A549 (cell line): ENCODE measurements around the gene MYH11. TPM values are rescaled to one million over a fixed set of nuclear protein-coding genes. Genes with fewer than 3 reads are reported as not detected.
"Not testable (repeated sequence)": the region's sequence is repeated elsewhere in the genome, so short reads cannot be mapped to it uniquely, and the experiment has no call there.

Experiments used
- ATAC-seq, 2 experiments: fragments of 200-7000 bp in 1 of 2; fragments of >200 bp in 1 of 2; cut with Nextera tagmentation in 1 of 2; cut with Tn5 transposase in 1 of 2; 3 replicates each; pipeline versions ENCODE4 v1.8.0 to v1.9.1; 2018 to 2020; ENCODE audit warnings: mild to moderate bottlenecking in 1 of 2, moderate library complexity in 1 of 2
- CTCF ChIA-PET: fragments of 300-600 bp; sonication (Branson Sonifier 250); formaldehyde crosslinking; extraction: SDS; loops from one replicate; lab custom pipeline; 2021; ENCODE audit warnings: antibody characterized with exemption, inconsistent platforms; lab: Yijun Ruan, JAX
- POLR2A ChIA-PET: fragments of 350-600 bp; formaldehyde crosslinking; extraction: SDS; loops from one replicate; lab custom pipeline; 2021; ENCODE audit warnings: antibody characterized with exemption, inconsistent platforms; lab: Yijun Ruan, JAX
- DNase-seq, 2 experiments: peaks; one replicate each; pipeline versions ENCODE4 v3.0.0 to v3.0.0-alpha.2; 2011 to 2016; ENCODE audit warnings: low read depth in 1 of 2, low spot score in 1 of 2
- FAIRE-seq: peaks from 2 replicates; lab custom pipeline; 2011; peaks lifted over from hg19 to GRCh38; lab: Jason Lieb, UNC
- H3K27ac ChIP-seq, 2 experiments: fragments of >200 bp; sonication (Bioruptor Twin); formaldehyde crosslinking; 3 replicates each; pipeline ENCODE4 v1.5.1; 2016 to 2017
- H3K4me1 ChIP-seq: fragments of >200 bp; sonication (Bioruptor Twin); formaldehyde crosslinking; 3 replicates; pipeline ENCODE4 v1.6.1; 2016
- H3K4me2 ChIP-seq: fragments of >200 bp; sonication (Bioruptor Twin); formaldehyde crosslinking; 3 replicates; pipeline ENCODE4 v1.6.1; 2016
- H3K4me3 ChIP-seq: fragments of >200 bp; sonication (Bioruptor Twin); formaldehyde crosslinking; 3 replicates; pipeline ENCODE4 v1.5.1; 2016
- H3K9me3 ChIP-seq: fragments of >200 bp; sonication (Bioruptor Twin); formaldehyde crosslinking; 3 replicates; pipeline ENCODE4 v1.6.1; 2016
- EHF ChIP-seq: fragments of 250-450 bp; sonication (Bioruptor Pico); IDR thresholded peaks from 2 replicates; pipeline ENCODE4 v1.5.0; 2020; ENCODE audit warnings: mild to moderate bottlenecking
- EP300 ChIP-seq, 2 experiments: fragments of >200 bp; sonication (Bioruptor Twin); formaldehyde crosslinking; IDR thresholded peaks; 2 replicates in 1 of 2; 3 replicates in 1 of 2; pipeline ENCODE4 v1.6.1; 2016 to 2017
- ESRRA ChIP-seq: fragments of 150-350 bp; IDR thresholded peaks from 2 replicates; pipeline ENCODE4 v1.6.1; 2014; ENCODE audit warnings: mild to moderate bottlenecking, low read length, borderline replicate concordance
- FOSL2 ChIP-seq, 2 experiments: fragments of 450-650 bp in 1 of 2; fragments of >200 bp in 1 of 2; sonication (Bioruptor Twin) in 1 of 2; formaldehyde crosslinking; IDR thresholded peaks; 2 replicates each; pipeline versions ENCODE4 v1.5.0 to v1.6.1; 2016 to 2020; ENCODE audit warnings: mild to moderate bottlenecking in 1 of 2, moderate library complexity in 1 of 2
- HOXB13 ChIP-seq: fragments of 250-450 bp; sonication (Bioruptor Pico); IDR thresholded peaks from 2 replicates; pipeline ENCODE4 v1.5.0; 2020; ENCODE audit warnings: low read depth, mild to moderate bottlenecking, moderate library complexity
- JUN ChIP-seq, 2 experiments: fragments of >200 bp; sonication (Bioruptor Twin); formaldehyde crosslinking; IDR thresholded peaks; 2 replicates in 1 of 2; 3 replicates in 1 of 2; pipeline ENCODE4 v1.6.1; 2016 to 2017
- KDM1A ChIP-seq: fragments of 200-600 bp; sonication (generic); IDR thresholded peaks from 2 replicates; pipeline ENCODE4 v1.6.1; 2016; ENCODE audit warnings: low read depth, mild to moderate bottlenecking
- MAZ ChIP-seq: fragments of 150-350 bp; IDR thresholded peaks from 2 replicates; pipeline ENCODE4 v1.6.1; 2014; ENCODE audit warnings: antibody characterized with exemption, low read depth, low read length, borderline replicate concordance
- MYC ChIP-seq: IDR thresholded peaks from 2 replicates; pipeline ENCODE4 v1.6.1; 2012; ENCODE audit warnings: mild to moderate bottlenecking, inconsistent platforms, low read length, improper control_type of control experiment, borderline replicate concordance
- RFX5 ChIP-seq: fragments of 450-650 bp; IDR thresholded peaks from 2 replicates; pipeline ENCODE4 v1.7.1; 2014; ENCODE audit warnings: antibody characterized with exemption, mild to moderate bottlenecking, moderate library complexity
- RNF2 ChIP-seq: fragments of 200-600 bp; sonication (generic); IDR thresholded peaks from 2 replicates; pipeline ENCODE4 v1.6.1; 2016; ENCODE audit warnings: low read depth, mild to moderate bottlenecking, antibody characterized with exemption, moderate library complexity, borderline replicate concordance
- ZC3H11A ChIP-seq: fragments of 450-650 bp; IDR thresholded peaks from 2 replicates; pipeline ENCODE4 v1.6.1; 2014; ENCODE audit warnings: antibody characterized with exemption, mild to moderate bottlenecking
- ZSCAN20 ChIP-seq: fragments of 250-450 bp; sonication (Bioruptor Pico); IDR thresholded peaks from 2 replicates; pipeline ENCODE4 v1.8.0; 2022; ENCODE audit warnings: mild to moderate bottlenecking, moderate library complexity
- WGBS: methylation state at CpG from one replicate; pipeline ENCODE4 v1.1.6; 2017; ENCODE audit errors: missing lambda C conversion rate; 5-methylcytosine and 5-hydroxymethylcytosine counted together
- polyA plus RNA-seq, 4 experiments: library from polyadenylated mRNA; depleted of rRNA in 3 of 4; stranded (reverse); fragments of >200 nt; fragmentation: RNase III in 1 of 4; extraction: RNeasy Plus Mini Kit Qiagen cat#74134 plus additional on column Dnase treatment in 1 of 4; gene quantifications; 2 replicates in 3 of 4; 3 replicates in 1 of 4; pipeline ENCODE4 v1.2.3, GENCODE V29; 2011 to 2017
- TF ChIP-seq, protein P1 (sequence below): fragments of 450-650 bp; IDR thresholded peaks from 2 replicates; pipeline ENCODE4 v1.6.1; 2014; ENCODE audit warnings: antibody characterized with exemption
- TF ChIP-seq, protein P2 (sequence below): IDR thresholded peaks from 2 replicates; pipeline ENCODE4 v1.6.1; 2012; ENCODE audit warnings: low read depth, borderline replicate concordance
- TF ChIP-seq, protein P3 (sequence below): fragments of >200 bp; sonication (Bioruptor Twin); formaldehyde crosslinking; IDR thresholded peaks from 3 replicates; pipeline ENCODE4 v1.6.1; 2016
- TF ChIP-seq, protein P4 (sequence below): fragments of >200 bp; sonication (Bioruptor Twin); formaldehyde crosslinking; IDR thresholded peaks from 3 replicates; pipeline ENCODE4 v1.5.1; 2016

Gene MYH11
- polyA plus RNA-seq, 2 of the 4 experiments (the other 2 are of a cell fraction), result 0.03 to 0.09 TPM

DNA sequence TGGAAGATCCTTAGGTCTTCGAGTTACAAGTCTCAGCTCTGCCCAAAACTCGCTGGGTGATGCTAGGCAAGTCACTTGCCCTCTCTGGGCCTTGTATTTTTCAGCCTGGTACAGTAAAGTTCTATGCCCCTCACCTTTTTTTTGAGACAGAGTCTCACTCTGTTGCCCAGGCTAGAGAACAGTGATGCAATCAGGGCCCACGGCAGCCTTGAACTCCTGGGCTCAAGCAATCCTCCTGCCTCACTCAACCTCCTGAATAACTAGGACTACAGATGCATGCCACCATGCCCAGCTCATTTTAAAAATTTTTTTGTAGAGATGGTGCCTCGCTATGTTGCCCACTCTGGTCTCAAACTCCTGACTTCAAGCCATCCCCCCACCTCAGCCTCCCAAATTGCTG is 3.8 kb downstream of the MYH11 start:
- ATAC-seq, result no peak
- Histone ChIP-seq H3K4me3 (no peak overlapping the region), H3K4me1 (peaks cover 15% of the 10 kb centered on the region; the same call in 1 of the 3 replicates), H3K4me2 (no peak overlapping the region), H3K9me3 (no peaks in the 10 kb centered on the region), H3K27ac (no peak overlapping the region)
- CTCF ChIA-PET, result interaction anchor here (1.6 to 1.8 kb wide), 3 partner anchors 10 to 22 kb away, joined by 3 to 5 read pairs (median 5); no protein-coding TSS in a partner anchor
- TF ChIP-seq, protein P1, sequence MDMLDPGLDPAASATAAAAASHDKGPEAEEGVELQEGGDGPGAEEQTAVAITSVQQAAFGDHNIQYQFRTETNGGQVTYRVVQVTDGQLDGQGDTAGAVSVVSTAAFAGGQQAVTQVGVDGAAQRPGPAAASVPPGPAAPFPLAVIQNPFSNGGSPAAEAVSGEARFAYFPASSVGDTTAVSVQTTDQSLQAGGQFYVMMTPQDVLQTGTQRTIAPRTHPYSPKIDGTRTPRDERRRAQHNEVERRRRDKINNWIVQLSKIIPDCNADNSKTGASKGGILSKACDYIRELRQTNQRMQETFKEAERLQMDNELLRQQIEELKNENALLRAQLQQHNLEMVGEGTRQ, result no peak
- TF ChIP-seq KDM1A, result peak; percentile 40; the same call in 1 of the 2 replicates
- no peak for FAIRE-seq
- DNase-seq, result no peak
- WGBS, result 65% methylated on average over 4 of the region's 4 CpGs
- POLR2A ChIA-PET, result no interaction called here

DNA sequence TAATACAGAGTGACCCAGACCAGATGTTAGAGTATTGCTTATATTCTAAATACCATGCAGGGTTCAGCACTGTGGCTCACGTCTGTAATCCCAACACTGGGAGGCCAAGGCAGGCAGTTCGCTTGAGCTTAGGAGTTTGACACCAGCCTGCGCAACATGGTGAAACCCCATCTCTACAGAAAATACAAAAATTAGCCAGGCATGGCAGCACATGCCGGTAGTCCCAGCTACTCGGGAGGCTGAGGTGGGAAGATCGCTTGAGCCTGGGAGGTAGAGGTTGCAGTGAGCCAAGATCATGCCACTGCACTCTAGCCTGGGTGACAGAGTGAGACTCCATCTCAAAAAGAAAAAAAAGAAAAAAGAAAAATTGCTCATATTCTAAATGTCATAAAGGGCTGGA is 6.3 kb downstream of the MYH11 start:
- H3K4me1 ChIP-seq, POLR2A ChIA-PET, H3K27ac ChIP-seq, H3K9me3 ChIP-seq, H3K4me2 ChIP-seq, H3K4me3 ChIP-seq, FAIRE-seq, DNase-seq, ATAC-seq: not testable (repeated sequence)
- WGBS, result 91% methylated on average over 6 of the region's 6 CpGs
- CTCF ChIA-PET, result interaction anchor here (0.6 to 1.4 kb wide), 2 partner anchors 25 to 73 kb away, joined by 3 to 4 read pairs; no protein-coding TSS in a partner anchor

DNA sequence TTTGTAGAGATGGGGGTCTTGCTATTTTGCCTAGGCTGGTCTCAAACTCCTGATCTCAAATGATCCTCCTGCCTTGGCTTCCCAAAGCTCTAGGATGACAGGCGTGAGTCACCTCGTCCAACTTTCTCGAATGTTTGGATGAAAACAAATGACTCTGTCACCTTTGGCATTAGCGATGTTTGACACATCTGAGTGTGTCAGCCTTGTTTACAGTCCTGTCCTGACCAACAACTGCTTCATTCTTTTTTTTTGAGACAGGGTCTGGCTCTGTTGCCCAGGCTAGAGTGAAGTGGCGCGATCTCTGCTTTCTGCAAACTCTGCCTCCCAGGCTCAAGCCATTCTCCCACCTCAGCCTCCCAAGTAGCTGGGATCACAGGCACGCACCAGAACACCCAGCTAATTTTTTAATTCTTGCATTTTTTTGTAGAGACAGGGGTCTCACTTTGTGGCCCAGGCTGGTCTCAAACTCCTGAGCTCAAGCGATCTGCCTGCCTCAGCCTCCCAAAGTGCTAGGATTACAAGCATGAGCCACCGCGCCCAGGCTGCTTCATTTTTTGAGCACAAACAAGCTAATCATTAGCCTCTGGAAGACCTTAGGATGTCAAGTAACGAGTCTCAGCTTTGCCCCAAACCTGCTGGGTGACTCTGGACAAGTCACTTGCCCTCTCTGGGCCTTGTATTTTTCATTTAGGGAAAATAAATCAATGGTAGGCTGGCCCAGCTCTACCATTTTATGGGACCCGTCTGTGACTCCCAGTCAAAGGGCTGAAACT is 7.4 kb downstream of the MYH11 start:
- no peak for DNase-seq
- Histone ChIP-seq H3K4me1 (0 out of 3 replicates have a peak, but pooled peaks cover 5% of the 10 kb centered on the region), H3K4me3 (no peak overlapping the region), H3K4me2 (no peak overlapping the region), H3K27ac (no peak overlapping the region), H3K9me3 (no peaks in the 10 kb centered on the region)
- ChIA-PET CTCF (interaction anchor here (0.8 to 2.6 kb wide), 9 partner anchors 25 to 324 kb away, joined by 3 to 16 read pairs (median 4); no protein-coding TSS in a partner anchor), POLR2A (no interaction called here)
- 68% methylated on average over 12 of the region's 12 CpGs for WGBS
- TF ChIP-seq RFX5 (no peak), HOXB13 (CRISPR knock-in tag) (no peak), ESRRA (no peak), RNF2 (no peak), EP300 (IDR thresholded peaks at IDR 0.05) (no peak), MAZ (no peak), ZSCAN20 (CRISPR knock-in tag) (no peak)
- TF ChIP-seq, protein P2, sequence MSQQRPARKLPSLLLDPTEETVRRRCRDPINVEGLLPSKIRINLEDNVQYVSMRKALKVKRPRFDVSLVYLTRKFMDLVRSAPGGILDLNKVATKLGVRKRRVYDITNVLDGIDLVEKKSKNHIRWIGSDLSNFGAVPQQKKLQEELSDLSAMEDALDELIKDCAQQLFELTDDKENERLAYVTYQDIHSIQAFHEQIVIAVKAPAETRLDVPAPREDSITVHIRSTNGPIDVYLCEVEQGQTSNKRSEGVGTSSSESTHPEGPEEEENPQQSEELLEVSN, result no peak
- no peak for FAIRE-seq
- no peak for ATAC-seq

DNA sequence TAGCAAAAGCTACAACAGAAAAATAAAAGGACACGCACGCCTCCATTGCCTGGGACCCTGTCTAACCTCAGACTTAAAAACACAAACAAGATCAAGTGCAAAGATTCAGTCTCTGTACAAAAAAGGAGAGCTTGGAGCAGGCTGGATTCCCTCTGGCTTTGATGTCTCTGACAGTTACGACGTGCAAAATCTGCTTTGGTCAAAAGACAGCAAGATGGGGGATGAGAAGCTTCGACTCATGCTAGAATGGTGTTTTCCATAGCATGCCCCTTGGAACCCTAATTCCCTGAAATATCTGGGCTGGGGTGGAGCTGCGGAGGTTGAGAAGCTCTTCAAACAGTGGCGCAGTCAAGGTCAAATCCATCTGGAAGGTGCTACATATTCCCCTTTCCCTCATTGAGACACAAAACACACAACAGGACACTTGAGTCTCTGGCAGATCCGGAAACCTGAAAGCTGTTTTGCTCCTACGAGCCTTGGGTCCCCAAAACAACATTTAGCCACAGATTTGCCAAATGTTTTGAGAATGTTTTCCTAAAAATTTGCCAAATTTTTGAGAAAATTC is 9.1 kb downstream of the MYH11 start:
- no peak overlapping the region for H3K27ac ChIP-seq
- ATAC-seq (no peak), DNase-seq (no peak)
- 75% methylated on average over 9 of the region's 9 CpGs for WGBS
- TF ChIP-seq MYC (no peak), FOSL2 (IDR thresholded peaks at IDR 0.05) (no peak), FOSL2 (CRISPR knock-in tag; IDR thresholded peaks at IDR 0.05) (no peak), ZC3H11A (no peak), EHF (CRISPR knock-in tag) (no peak), JUN (IDR thresholded peaks at IDR 0.05) (no peak), RFX5 (no peak)
- TF ChIP-seq, protein P3, sequence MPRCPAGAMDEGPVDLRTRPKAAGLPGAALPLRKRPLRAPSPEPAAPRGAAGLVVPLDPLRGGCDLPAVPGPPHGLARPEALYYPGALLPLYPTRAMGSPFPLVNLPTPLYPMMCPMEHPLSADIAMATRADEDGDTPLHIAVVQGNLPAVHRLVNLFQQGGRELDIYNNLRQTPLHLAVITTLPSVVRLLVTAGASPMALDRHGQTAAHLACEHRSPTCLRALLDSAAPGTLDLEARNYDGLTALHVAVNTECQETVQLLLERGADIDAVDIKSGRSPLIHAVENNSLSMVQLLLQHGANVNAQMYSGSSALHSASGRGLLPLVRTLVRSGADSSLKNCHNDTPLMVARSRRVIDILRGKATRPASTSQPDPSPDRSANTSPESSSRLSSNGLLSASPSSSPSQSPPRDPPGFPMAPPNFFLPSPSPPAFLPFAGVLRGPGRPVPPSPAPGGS, result no peak
- TF ChIP-seq, protein P4, sequence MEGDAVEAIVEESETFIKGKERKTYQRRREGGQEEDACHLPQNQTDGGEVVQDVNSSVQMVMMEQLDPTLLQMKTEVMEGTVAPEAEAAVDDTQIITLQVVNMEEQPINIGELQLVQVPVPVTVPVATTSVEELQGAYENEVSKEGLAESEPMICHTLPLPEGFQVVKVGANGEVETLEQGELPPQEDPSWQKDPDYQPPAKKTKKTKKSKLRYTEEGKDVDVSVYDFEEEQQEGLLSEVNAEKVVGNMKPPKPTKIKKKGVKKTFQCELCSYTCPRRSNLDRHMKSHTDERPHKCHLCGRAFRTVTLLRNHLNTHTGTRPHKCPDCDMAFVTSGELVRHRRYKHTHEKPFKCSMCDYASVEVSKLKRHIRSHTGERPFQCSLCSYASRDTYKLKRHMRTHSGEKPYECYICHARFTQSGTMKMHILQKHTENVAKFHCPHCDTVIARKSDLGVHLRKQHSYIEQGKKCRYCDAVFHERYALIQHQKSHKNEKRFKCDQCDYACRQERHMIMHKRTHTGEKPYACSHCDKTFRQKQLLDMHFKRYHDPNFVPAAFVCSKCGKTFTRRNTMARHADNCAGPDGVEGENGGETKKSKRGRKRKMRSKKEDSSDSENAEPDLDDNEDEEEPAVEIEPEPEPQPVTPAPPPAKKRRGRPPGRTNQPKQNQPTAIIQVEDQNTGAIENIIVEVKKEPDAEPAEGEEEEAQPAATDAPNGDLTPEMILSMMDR, result no peak
- TF ChIP-seq, all 56 proteins: peak for 0
- H3K4me1 ChIP-seq, result no peaks in the 10 kb centered on the region
- no peak for FAIRE-seq
- H3K9me3 ChIP-seq, result no peaks in the 10 kb centered on the region
- no peak overlapping the region for H3K4me2 ChIP-seq
- CTCF ChIA-PET, result interaction anchor here (0.6 to 2.6 kb wide), 8 partner anchors 12 to 296 kb away, joined by 3 to 16 read pairs (median 4); no protein-coding TSS in a partner anchor
- POLR2A ChIA-PET, result no interaction called here
- no peak overlapping the region for H3K4me3 ChIP-seq
